ENCODE measurements around the gene C13orf46.
A peak's percentile ranks its signal among the peaks of the same experiment; 100 is the strongest.

The C13orf46 gene

DNA sequence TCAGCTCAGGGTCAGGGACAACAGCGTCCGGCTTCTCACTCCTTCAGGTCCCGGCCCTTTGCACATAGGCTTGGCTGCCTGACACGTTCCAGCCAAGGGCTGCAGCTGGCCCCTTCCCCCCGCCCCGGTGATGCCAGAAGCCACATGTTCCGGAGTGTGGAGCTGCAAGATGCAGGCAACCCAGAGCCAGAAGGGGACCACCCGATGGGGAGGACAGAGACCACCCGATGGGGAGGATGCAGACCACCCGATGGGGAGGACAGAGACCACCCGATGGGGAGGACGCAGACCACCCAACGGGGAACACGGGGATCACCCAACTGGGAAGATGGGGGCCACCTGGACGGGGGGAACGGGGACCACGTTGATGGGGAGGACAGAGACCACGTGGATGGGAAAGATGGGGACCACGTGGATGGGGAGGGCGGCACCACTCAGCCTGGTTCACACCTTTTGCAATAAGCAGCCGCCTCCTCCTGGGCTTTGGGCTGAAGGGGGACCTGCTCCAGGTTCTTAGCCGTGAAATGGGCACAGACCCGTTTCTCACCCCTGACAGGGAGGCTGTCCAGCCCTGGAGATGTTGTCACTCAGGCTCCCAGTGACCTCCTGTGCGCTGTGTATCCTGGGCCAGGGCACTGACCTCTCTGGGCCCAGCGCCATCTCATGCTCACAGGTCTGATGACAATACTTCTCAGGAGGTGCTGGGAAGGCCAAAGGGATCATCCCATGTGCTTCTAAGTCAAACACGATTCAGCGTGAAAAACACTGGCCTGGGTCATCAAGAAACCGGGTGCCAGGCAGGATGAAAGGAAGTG, 34.5 kb downstream of the C13orf46 start:
- no peak for DNase-seq (ENCODE audit: low read depth in 2 of 2)

DNA sequence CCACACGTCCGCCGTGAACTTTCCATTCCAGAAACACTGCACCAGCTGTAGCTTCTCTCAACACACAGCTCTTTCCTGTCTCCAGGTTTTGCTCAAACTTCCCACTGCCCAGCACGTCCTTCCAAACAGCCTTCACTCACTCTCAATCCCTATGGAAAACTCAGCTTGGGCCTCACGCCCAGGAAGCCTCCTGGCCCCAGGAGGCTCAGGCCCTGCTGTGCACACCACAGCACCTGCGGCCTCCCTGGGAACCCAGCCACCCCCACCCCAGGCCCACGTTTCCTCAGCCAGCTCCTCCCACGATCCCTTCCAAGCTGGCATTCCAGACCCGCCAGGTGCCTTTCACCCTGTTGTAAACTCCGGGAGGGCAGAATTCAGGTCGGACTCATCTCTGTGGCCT, 35.2 kb downstream of the C13orf46 start:
- DNase-seq (ENCODE audit: low read depth in 2 of 2), result no peak

DNA sequence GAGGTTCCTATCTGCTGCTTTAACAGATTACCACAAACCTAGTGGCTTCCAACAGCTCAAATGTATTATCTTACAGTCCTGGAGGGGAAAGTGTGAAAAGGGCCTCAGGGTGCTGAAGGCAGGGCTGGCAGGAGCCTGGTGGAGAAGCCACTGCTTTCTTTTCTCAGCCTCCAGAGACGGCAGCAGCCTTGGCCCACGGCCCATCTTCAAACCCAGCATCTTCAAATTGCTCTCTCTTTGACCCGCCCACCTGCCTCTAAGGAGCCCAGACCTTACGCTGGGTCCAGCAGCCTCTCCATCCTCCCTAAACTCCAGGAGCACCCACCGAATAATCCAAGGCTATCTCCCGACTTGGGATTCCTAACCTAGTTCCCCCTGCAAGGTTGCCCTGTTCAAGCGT, 35.6 kb downstream of the C13orf46 start:
- no peak for DNase-seq (ENCODE audit: low read depth in 2 of 2)

DNA sequence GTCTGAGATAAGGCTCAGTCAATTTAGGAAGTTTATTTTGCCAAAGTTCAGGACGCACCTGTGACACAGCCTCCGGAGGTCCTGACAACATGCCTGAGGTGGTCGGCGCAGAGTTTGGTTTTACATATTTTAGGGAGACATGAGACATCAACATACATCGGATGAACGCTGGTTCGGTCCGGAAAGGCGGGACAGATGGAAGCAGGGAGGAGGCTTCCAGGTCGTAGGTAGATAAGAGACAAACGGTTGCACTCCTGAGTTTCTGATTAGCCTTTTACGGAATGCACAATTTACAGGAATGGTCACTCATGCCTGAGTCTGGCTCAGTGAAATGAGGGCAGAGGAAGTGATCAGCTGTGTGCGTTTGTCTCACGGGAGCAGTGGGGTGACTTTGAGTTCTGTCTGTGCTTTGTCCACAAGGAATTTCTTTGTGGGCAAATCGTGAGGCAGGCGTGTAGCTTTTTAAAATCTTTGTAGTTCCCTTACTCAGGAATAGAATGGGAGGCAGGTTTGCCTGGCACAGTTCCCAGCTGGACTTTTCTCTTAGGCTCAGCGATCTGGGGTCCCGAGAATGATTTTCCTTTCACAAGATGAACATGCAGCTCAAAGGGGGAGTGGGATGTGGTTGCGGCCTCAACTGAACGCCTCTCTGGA, 36.2 kb downstream of the C13orf46 start:
- no peak for DNase-seq (ENCODE audit: low read depth in 2 of 2)

DNA sequence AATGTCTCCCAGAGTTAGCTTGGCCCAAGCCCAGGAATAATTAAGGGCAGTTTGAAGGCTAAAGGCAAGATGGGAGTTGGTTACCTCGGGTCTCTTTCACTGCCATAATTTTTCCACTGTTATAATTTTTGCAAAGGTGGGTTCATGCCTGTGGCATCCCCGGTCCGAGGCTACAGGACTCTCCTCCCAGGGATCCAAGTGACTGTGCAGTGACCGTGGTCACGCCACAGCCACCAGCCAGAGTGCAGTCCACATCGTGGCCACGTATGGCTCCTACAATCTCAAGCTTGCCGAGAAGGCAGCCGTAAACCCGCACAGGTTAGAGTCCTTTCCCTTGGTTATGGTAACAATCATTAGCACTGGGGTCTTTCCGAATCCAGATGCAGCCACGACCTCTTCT, 36.8 kb downstream of the C13orf46 start:
- DNase-seq (ENCODE audit: low read depth in 2 of 2), result no peak

DNA sequence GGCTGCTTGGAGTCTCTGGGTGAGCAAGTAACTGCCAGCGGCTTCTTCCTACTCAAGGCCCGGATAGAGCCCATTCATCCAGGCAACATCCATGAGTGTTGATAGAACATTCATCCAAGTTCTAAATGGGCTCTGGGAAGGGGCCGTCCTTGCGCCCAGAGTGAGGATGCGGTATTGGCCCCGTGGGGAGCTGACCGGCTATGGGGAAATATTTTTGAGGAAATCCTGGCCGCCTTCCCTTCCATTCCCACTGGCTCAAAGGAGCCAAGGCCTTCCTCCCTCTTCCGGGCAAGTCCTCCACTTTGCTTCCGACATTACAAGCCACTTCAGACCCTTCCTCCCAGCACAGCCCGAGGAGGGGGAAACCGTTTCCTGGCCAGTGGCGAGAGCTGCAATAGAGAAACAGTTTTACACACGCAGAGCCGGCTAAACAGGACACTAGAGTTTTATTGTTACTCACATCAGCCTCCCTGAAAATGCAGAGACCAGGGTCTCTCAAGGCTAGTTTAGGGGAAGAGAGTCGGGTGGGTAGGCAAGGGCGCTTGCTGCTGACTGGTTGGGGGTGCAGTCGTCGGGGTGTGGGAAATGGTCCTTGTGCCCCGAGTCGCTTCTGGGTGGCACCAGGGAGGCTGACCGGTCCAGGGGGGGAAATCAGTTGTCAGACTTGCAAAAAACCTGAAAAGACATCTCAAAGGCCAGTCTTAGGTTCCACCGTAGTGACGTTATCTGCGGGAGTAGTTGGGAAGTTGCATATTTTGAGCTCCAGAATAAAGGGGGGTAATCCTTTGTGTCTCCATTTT, 37.5 kb downstream of the C13orf46 start:
- no peak for DNase-seq (ENCODE audit: low read depth in 2 of 2)

DNA sequence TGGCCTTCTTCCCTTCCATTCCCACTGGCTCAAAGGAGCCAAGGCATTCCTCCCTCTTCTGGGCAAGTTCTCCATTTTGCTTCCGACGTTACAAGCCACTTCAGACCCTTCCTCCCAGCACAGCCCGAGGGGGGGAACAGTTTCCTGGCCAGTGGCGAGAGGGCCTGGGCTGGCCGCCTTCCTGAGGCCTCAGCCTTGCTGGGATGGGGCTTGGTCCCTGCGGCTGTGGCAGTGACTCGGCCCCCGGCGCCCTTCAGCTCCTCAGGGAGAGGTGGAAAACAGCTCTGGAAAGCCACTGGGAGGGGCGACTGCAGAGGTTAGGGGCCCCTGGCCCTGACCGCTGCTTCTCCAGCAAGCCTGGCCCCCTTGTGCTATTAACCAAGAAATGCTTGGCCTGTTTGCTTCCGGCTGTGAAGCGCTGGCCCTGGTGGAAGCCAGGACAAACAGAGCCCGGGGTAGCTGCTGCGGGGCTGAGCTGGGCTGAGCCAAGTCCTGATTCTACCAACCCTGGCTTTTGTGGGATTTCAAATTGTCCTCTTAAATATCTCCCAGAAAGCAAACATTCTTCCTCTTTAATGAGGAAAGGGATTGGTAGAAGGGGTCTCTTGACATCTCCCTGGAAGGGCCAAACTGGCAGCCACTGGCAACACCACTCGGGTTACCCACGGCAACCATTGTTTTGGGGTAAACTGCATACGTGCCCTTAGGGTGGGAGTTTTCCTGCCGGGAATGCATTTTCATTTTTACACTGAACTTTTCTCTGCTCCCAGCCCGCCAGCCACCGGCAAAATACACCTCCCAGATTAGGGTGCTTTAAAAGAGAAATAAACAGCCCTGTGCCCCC, 38.7 kb downstream of the C13orf46 start:
- DNase-seq (ENCODE audit: low read depth in 2 of 2), result no peak

DNA sequence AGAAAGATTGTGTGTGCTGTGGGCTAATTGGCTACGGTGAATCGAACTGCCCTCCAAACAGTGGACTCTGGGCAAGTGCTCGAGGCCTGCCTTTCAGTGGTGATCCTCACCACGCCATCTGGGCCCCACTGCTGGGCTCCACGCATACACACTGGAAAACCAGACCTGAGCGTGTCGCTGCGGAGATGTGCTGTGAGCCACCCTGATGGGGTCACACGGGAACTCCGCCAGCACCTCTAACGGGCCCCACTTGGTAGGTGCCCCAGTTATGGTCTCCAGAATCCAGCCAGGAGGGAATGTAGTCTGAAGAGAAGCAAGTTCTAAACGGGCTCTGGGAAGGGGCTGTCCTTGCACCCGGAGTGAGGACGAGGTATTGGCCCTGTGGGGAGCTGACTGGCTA, 39.3 kb downstream of the C13orf46 start:
- DNase-seq (ENCODE audit: low read depth in 2 of 2), result no peak

DNA sequence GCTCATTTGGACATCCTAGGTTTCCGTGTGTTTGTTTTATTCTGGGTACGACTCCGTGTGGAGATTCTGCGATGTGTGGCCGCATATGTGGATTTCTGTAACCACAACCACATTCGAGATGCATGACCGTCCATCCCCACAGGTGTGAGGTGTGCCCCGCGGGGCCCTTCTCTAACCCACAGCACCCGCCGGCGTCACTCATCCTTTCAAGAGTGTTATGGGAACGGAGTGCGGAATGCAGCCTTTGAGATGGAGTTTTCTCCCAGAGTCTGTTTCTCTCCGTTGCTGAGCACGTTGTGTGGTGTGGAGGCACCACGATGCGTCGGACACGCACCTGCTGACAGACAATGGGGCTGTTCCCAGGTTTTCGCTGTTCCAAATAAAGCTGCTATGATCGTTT, 40.0 kb downstream of the C13orf46 start:
- no peak for DNase-seq (ENCODE audit: low read depth in 2 of 2)

DNA sequence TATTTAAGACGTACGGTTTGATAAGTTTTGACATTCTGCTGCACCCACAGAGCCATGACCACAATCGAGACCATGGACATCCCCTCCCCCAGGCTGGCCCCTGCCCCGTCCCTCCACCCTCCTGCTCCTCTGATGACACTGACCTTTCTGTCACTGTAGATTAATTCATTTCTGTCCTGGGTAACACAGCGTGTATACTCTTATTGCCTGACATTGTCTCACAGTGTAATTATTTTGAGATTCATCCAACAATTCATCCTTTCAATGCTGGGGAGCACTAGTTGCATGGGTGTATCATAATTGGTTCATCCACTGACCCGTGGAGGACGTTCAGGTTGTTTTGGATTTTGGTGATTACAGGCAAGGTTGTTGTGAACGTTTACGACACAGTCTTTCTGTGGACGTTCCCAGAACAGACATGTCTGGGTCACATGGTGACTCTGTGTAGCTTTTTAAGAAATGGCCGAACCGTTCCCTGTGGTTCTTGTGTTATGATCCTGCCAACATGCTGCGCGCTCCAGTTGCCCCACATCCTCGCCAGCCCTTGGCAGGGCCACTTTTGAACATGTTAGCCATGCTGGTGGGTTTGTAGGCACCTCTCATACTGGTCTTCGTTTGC, 41.9 kb downstream of the C13orf46 start:
- no peak for DNase-seq (ENCODE audit: low read depth in 2 of 2)

DNA sequence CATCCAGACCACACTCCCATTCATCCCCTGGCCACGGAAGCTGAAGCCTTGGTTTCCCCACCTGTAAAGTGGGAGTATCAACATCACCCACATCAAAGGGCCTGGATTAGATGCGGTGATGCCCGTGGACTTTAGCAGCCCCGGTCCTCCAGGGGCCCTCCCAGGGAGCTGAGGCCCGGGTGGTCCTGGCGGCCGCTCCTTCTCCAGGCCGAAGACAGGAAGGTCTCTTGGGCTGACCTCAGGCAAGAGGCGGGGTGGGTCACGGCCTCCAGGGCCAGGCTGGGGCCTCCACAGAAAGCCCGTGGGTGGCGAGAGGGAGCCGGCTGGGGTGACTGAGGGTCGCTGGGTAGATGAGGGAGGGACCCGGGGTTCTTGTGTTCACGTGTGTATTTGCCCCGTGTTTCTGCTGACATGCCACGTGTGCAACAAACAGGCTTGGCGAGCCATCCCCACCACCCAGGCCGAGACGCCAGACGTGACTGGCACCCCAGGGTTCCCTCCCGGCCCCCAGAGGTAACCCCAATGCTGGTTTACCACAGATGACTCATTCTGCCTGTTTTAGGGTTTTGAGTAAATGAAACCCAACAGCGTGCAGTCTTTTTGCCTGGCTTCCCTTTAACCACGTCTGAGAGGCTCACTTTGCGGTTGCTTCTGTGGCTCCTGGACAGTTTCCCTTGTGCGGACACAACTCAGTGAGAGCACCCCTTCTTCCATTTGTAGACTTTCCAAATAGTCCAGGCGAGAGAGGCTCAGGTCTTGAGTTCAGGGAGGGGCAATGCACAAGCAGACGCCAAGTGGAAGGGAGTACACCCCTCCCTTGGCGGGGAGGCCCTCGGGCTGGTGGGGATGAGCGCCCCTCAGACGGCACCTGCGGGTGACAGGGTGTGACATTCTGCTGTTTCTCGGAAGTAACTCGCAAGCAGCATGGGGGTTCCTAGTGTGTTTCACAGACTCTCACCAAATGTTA, 42.9 kb downstream of the C13orf46 start:
- DNase-seq (ENCODE audit: low read depth in 2 of 2), result peak in 1 of 2 experiments; percentile 20

DNA sequence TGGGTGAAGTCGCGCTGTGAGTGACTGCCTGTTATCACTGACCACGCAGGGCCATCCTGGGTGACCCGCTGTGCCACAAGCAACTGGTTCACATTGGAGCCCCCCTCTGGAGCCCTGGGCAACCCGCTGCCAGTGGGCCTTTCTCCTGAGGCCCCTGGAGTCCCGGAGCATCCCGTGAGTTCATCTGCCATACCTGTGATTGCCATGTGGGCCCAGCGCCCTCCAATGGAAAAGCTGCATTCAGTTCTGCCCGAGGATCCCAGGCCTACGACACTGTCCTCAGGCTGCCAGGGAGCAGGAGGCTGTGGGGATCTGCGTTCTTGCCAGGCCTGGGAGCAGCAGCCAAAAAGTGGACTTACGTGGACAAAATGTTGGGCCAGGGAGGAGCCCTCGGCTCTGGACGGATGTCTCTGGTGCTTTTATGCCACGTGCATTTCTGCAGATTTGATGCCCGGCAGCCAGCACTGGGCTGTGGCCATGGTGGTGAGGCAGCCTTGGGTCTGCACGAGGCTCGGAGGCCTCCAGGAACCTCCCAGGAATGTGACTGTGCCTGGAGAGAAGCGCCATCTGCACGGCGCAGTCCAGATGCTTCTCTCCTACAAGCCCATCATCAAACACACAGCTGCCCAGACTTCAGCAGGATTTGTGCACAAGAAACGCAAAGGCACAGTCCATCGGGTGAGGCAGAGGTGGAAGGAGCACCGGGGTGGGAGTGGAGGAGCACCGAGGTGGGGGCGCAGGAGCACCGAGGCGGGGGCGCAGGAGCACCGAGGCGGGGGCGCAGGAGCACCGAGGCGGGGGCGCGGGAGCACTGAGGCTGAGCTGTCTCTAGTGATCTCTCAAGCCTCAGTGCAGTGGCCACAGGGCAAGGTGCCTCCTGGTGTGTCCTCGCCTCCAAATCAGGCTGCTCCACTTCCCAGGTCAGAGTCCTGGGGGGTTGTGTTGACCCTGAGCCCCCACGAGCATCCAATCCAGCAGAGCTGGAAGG, 44.0 kb downstream of the C13orf46 start:
- DNase-seq (ENCODE audit: low read depth in 2 of 2), result no peak

DNA sequence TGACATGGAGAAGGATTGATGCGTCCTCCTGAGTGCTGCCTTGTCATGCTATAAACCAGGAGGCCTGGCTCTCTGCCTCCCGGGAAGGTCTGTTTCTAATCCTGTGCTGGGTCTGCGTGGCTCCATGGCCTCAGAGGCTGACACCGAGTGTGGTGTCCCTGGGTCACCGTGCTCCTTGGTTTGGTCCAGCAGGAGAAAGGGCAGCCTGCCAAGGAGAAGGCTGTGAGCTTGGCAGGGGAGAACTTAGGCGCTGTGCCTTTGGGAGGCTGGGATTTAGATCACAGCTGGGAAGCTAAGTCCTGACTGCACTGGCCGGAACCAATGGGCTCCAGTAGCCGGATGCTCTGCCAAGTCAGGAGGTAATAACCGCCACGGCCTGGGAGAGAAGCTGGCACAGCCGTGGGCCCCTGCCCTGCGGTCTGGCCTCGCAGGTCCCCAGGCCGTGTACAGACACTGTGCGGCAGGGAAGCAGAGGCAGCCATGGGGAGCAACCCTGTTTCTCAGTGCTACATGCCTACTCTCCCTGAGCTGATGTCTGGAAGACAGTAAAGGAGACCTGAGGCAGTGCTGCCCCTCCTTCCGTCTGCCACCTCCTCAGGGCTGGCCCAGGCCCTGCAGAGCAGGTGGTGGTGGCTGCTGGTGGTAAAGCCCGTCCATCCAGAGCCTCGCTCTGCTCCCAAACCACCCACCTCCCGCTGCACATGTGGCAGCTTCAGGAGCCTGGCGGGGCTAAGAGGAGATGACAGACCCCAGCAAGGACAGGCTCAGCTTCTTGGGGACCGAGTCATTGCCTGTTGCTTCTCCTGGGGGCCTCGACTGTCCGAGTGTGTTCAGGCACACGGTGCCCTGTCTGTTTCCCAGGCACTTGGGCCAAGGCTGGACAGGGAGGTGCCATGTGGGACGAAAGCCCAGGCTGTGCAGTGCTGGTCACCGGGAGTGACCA, 44.9 kb downstream of the C13orf46 start:
- no peak for DNase-seq (ENCODE audit: low read depth in 2 of 2)

DNA sequence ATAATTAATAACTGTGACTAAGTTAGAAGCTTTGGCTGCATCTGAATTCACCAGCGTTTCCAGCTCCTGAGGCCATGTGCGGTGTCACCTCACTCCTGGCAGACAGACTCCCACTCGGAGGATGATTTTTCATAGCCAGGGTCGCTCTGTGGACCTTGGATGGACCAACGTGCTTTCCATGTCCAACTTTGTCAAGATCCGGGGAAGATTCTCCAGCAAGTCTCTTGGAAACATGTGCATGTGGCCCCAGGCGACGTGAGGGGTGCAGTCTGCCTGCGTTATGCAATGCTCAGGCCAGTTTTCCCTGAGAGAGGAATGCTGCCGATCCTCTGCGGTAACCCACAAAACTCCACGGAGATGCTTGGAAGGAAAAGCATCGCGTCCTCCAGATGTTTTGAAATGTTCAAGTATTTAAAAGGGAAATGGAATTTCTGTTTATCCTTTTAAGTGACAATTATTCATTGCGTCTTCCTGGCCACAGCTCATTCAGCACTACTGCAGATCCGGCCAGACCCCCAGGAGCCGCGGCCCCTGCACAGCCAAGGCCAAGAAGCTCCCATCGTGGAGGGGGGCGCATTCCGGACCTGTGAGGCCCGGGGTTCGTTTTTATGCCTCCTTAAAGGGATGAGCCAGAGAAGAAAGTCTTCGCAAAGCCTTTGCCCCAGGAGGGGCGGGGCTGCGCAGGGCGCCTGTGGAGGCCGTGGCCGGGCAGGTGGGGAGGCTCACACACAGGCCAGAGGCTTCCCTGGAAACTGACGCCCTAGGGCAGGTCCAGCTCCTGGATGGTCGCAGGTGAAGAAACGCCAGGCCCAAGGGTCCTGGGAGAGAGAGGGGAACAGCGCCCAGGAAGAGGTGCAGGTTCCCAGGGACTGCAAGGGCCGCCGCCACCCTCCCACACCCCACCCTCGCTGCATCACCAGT, 46.0 kb downstream of the C13orf46 start:
- DNase-seq (ENCODE audit: low read depth in 2 of 2), result no peak

DNA sequence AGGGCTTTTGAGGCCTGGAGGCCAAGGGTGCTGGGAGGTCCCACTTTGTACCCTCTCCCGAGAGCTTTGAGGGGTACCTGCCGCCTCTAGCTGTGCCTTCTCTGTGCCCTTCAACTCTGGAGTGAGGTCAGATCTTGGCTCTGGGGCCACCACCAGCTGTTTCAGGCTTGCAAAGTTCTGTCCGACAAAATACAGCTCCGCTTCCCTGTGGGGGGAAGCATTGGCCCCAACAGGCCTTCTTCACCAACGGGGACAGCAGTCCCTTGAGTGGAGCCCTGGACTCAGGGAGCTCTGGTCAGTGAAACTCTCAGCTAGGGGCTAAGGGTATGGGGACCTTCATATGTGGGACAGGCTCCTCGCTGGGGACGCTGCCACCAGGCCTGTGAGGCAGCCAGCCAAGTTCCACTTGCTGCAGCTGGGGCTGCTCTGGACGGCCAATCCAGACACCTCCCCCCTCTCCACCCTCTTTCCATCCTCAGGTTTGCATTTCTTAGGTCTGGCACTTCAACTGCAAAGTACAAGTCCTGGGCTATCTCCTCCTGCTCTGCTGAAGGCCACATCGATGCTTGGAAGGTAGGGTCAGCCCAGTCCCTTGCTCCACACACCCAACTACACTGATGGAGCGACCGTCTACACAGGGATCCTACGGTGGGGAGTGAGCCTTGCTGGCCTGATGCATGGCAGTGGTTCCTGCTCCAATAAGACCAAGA, 46.8 kb downstream of the C13orf46 start:
- no peak for DNase-seq (ENCODE audit: low read depth in 2 of 2)

DNA sequence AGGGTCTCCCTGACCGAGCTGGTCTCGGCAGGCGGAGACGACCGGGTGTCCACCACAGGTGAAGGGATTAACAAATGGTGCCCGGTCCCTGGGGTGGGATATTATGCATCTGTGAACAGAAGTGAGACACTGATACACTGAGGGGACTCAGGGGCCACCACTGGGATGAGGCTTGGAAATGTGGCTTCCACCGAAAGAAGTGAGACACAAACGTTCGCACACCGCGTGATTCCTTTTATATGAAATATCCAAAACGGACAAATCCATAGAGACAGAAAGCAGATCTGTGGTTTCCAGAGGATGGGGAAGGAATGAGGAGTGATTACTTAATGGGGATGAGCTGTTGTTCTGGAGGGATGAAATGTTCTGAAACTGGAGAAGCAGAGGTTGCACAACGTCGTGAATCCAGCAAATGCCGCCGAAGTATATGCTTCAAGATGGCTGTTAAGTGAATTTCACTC, 47.5 kb downstream of the C13orf46 start:
- no peak for DNase-seq (ENCODE audit: low read depth in 2 of 2)
